HG03342 (cell line): ENCODE results near the gene EXD3.
"Not testable (repeated sequence)": the region's sequence is repeated elsewhere in the genome, so short reads cannot be mapped to it uniquely, and the experiment has no call there.

Experiments
- ATAC-seq: cut with Tn5 transposase; IDR thresholded peaks from one replicate; pipeline ENCODE4 v1.9.1; 2021; ENCODE audit warnings: mild to moderate bottlenecking, moderate library complexity; ENCODE audit not compliant: unreplicated experiment

Gene EXD3

DNA sequence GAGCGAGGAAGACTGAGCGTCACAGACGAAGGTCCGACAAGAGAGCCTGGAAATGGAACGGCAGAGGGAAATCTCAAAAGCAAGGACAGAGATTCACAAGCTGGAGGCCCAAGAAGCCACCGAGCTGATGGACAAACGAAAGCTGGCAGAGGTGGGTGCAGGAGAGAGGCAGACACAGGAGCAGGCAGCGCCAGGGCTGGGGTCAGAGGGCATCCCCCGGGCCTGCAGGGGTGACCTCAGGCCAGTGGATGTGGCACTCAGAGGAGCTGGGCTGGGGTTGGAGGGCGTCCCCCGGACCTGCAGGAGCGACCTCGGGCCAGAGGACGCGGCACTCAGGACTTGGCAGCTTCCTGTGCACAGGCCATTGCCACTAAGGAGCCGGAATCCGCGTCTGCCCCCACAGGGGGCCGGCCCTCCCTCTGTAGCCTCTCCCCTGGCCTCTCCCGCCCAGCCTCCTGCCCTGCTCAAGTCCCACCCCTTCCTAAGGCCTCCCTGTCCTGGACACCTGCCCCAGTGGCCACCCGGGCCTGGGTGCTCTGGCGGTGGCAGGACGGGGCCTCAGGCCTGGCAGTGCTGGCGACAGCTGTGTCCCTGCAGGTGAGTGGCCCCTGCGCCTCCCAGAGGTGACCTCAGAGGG is 40.4 kb downstream of the EXD3 start:
- no peak for ATAC-seq

DNA sequence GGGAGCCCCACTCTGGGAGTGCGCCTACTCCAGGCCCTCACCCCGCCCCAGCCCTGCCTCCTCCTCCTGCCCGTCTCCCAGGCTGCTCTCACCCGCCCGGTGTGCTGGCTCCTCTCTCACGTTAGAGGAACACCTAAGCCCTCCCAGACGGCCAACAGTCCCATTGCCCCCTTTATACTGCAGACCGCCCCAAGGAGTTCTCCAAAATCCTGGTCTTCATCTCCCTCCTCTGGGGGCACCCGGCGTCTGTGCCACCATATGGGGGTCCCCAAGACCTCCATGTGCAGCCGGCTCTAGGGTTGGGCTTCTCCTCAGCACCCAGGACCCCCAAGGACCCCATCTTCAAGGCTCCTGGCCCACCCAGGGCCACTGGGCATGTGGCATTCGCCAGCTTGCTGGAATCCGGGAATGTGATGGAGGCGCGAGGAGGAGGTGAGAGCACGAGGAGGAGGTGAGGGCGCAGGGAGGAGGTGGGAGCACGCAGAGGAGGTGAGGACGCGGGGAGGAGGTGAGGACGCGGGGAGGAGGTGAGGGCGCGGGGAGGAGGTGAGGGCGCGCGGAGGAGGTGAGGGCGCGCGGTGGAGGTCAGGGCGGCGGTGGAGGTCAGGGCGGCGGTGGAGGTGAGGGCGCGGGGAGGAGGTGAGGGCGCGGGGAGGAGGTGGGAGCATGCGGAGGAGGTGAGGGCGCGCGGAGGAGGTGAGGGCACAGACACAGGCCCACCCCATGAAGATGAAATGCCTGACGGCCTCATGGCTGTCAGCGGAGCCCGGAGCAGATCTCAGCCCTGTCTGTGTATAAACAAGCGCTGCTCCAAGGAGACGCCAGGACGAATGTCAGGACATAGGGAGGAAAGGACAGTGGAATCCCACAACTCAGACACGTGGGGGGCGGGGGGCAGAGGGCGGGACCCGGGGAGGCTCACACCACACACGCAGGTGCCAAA is 41.2 kb downstream of the EXD3 start:
- no peak for ATAC-seq

DNA sequence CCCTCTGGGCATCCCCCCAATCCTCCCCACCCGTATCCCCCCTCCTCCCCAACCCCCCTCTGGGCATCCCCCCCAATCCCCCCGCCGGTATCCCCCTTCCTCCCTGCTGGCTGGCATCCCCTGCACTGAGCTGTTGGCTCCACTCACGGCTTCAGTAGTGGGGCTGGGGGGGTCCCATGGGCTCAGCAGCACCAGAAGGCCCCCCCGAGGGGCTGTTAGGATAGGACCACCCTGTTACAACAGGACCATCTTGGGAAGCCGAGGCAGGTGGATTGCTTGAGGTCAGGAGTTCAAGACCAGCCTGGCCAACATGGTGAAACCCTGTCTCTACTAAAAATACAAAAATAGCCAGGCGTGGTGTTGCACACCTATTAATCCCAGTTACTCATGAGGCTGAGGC is 42.4 kb downstream of the EXD3 start:
- no peak for ATAC-seq

GRCh38 chr9:137380171-137380570 is 42.8 kb downstream of the EXD3 start:
- no peak for ATAC-seq

DNA sequence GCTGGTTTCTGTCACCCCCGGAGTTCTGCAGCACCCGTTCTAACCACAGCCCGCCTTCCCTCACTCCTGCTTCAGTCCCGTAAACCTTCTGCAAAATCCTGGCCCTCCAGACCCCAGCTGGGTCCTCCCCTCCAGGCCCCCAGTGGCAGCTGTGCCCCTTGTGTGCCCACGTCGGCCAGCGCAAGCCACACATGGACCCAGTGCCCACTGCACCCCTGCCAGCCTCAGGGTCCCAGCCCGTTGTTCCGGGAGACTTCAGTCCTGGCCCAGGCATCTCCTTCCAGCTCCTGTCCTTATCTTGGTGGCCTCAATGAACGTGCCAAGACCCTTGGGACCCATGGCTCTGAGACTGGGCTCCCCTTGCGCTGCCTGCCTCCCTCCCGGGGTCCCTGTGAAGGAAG is 43.2 kb downstream of the EXD3 start:
- ATAC-seq, result no peak

GRCh38 chr9:137378688-137379410 is 44.1 kb downstream of the EXD3 start:
- ATAC-seq, result not testable (repeated sequence)

GRCh38 chr9:137376386-137376785 is 46.6 kb downstream of the EXD3 start:
- ATAC-seq, result no peak

DNA sequence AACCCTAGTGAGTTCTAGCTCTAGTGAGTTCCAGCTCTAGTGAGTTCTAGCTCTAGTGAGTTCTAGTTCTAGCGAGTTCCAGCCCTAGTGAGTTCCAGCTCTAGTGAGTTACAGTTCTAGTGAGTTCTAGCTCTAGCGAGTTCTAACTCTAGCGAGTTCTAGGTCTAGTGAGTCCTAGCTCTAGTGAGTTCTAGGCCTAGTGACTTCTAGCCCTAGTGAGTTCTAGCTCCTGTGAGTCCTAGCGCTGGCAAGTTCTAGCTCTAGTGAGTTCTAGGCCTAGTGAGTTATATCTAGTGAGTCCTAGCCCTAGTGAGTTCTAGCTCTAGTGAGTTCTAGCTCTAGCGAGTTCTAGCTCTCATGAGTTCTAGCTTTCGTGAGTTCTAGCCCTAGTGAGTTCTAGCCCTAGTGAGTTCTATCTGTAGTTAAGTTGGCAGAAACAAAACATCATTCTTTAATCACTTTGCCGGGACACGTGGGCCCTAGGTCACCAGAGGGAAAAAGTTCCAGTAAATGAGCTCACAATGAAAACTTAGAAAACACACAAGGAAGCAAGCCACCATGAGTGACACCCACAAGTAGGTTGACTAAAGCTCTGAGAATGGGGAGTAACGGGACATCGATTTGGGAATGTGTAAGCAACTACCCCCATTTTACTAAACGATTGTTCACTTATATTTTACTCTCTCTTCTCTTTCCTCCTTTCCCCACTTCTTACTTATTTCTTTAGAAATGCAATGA is 47.5 kb downstream of the EXD3 start:
- no peak for ATAC-seq

GRCh38 chr9:137374131-137374845 is 48.7 kb downstream of the EXD3 start:
- no peak for ATAC-seq

- no peak for ATAC-seq
These were observed 49.4 kb downstream of the EXD3 start for GRCh38 chr9:137373611-137373980.

DNA sequence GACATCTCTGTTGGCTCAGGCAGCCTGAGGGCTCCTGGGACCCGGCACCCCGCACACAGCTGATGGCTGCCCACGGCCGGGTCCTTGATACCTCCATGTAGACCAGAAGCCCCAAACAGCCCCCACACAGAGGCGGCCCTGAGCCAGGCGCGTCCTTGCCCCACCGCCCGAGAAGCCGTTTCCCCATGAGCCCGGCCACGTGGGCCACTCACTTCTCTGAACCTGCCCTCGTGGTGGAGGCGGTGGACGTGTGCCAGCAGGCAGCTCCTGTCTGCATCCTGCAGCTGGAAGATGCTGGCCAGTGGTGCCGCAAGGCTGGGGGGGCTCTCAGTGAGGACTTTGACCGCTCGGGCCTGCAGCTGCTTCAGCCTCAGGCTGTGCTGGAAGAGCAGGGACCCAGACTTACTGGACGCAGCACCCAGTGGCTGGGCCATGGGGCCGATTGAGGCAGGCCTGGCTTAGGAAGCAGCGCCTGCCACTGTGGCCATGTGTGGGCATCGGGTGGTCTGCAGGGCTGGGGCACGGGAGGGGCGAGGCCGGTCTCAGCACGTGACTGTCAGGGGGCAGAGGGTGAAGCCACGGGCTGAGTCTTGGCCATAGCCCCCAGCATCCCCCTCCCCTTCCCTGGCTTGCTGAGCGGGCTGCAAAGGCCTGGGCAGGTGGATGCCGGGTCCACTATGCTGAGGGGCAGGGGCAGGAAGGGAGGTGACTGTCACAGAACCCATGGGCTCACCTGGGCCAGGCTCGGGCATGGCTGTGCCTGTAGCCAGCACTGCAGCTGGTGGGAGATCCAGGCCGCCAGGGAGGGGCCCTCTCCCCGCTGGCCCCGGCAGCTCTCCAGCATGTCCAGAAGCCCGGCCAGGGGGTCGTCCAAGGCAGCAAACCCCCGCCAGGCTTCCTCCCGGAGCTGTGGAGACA is 50.0 kb downstream of the EXD3 start:
- no peak for ATAC-seq

DNA sequence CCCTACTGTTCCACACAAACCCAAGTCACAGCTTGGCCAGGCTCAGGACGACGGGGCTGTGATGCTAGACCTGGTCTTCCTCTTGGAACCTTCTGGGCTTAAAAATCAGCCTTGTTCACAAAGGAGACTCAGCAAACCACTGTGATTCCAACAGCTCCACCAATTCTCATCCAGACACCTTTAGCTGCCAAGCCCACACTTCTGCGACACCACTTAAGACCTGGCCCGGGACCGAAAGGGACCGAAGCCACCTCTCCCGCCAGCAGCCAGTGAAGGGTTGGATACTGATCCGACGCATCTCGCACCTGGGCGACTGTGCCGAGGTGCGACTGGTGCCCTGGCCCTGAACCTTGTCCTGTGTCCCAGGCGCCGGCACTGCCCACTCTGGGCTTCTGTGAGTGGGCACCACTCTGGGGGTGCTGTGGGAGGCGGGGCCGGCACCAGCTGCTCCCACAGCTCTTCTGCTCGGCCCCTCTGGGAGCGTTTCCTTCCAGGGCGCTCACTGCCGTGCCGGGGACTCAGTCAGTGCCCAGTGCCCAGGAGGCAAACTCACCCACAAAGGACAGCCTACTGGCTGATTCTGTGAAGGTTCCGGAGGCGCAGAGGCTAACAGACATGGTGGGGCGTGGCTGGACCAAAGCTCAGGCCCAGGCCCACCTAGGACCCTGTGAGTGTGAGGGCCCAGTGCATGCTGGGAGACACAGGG is 50.9 kb downstream of the EXD3 start:
- ATAC-seq, result no peak

DNA sequence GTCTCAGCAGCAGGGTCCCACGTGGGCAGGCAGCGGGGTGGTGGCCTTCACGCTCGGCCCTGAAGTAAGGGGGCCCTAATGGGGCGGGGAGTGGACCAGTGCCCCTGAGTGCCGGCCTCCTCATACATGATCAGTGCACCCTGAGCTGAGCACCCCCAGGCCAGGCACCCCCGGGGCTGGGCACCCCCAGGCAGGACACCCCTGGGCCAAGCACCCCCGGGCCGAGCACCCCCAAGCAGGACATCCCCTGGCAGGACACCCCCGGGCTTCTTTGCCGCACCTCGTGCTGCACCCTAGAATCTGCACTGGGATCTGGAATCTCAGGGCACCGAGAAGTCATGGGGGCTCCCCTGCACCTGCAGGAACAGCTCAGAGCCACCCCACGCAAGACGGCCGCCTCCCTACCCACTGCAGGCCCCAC is 51.4 kb downstream of the EXD3 start:
- no peak for ATAC-seq

- no peak for ATAC-seq
These were observed 52.0 kb downstream of the EXD3 start for GRCh38 chr9:137370865-137371520.

DNA sequence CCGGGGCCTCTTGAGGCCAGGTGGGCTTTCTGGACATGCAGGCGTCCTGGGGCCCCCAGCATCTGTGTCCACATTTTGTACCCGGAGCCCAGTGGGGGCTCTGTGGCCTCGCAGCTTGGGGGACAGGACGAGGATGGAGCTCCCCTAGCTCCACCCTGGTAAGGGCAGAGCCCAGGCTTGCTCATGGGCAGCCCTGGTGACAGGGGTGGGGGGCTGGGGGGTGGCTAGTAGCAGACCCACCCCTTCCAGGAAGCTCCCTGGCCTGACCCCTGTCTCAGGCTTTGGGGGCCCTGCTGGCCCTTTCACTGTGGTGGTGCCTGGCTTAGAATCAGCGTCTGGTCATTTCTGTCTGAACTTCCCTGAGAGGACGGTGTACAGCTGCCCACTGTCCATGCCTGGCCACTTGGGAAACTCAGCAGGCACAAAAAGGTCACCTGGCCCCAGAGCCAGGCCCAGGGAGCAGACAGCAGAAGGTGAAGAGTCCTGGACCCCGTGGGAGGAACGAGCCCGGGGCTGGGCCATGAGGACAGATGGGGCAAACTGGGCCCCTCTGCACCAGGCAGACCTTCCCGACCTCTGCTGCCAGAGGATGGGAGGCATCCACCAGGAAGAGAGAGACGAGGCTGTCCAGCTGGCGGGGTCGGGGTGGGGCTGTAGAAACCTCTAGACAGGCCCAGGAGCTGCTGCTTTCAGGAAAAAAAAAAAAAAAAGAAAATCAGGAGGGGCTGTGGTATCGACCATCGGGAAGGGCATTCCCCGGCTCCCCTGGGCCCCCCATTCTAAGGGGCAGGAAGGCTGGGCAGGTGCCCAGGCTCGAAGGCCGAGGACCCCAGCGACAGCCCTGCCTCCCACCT is 52.8 kb downstream of the EXD3 start:
- ATAC-seq, result no peak

DNA sequence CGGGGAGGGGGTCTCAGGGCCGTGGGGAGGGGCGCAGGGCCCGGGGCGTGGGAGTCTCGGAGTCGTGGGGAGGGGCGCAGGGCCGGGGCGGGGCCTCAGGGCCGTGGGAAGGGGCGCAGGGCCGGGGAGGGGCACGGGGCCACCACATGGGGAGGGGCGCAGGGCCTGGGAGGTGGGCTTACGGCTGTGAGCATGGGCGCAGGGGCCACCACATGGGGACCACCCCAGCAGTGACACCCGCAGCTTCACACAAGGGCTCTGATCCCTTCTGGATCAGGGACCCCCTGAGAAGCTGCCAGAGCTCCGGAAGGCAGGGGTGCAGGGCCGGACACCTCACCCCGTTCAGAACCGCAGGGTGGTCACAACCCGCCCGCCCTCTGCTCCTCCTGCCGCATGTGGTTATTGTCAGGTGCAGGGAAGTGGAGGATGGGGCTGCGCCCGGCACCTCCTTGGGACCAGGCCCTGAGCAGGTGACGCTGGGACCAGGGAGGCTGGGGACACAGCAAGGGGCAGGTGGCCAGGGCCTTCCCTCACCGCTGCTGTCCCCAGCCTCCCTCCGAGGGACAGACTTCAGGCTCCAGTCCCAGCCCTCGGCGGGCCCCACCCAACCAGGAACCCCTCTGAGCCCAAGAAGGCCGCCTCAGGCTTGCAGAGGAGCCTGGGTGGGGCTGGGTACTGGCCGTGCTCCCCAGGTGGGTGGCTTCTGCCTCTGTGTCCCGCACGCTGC is 53.7 kb downstream of the EXD3 start:
- ATAC-seq, result no peak
